NCI-H2196 treated with DMSO at 0.1 percent for 48 hours (cell line): ENCODE results near the gene RRP12.

Source experiments
- DNase-seq: peaks from one replicate; lab custom pipeline; 2025; ENCODE audit not compliant: unreplicated experiment; lab: John Stamatoyannopoulos, UW

RRP12 gene

DNA sequence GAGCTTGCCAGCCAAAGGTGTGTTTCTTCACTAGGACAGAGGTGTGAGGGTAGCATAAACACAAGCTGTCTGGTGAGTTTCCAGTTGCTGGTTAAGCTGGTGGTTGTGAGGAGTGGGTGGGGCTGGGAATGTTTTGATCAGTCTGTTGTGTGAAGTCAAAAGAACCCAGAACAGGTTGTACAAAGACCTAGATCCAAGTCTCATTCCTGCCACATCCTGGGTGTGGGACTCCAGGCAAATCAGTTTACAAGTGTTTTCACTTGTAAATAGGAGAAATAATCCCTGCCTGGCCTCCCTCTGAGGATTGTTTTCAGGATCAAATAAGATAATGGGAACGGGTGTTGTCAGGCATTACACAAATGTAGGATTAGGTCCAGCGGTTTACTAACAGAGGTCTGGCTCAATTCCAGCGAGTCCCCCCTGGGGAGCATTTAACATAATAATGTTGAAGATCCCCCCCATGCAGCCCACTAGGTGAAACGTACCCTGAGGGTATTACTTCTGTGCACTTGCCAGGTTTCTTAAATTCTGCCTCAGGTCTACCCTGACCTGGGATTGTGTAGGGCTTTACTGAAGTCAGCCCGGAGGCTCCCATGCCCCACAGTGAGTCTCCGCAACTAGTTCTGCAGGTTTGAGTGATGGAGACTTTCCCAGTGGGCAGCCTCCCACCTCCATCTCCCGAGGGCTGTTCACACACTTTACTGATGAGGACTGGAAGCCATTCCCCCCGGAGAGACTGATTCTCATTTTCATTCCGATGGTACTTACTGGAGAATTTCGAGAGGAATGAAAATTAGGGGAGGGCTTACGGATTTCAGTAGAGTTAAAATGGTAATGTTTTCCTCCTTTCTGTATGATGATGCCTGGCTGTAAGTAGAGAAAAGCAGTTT, 64.0 kb downstream of the RRP12 start:
- no peak for DNase-seq

DNA sequence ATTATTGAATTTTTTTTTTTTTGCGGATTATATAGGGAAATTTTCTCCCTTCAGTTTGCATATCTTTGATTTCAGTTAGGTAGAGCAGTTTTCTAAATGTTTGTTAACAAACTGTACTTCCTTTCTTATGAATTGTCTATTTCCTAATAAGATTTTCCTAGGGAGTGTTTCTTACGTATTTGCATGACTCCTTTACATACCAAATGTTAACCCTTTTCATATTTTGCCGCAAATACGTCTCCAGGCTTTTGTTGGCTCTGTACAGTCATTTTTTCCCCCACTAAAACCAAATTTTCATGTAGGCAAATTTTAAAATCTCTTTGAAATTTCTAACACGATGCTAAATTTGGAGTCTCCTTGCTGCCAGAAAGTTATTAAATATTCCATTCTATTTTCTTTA, 64.7 kb downstream of the RRP12 start:
- no peak for DNase-seq

DNA sequence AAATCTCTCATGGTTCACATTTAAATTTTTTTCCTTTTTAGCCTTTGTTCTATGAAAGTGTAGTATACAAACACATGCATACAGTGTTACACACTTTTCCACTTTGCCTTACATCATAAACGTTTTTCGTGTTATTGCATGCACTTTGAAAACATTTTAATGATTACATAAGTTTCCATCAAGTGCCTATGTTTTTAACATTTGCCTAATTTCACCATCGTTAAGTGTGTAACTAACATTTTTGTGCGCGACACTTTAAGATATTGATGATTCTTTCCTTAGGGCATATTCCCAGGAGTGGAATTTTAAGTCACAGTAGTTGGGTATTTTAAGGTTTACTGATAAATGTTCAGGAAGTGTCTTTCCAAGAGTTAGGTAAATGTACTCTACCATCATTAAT, 65.1 kb downstream of the RRP12 start:
- DNase-seq = no peak

DNA sequence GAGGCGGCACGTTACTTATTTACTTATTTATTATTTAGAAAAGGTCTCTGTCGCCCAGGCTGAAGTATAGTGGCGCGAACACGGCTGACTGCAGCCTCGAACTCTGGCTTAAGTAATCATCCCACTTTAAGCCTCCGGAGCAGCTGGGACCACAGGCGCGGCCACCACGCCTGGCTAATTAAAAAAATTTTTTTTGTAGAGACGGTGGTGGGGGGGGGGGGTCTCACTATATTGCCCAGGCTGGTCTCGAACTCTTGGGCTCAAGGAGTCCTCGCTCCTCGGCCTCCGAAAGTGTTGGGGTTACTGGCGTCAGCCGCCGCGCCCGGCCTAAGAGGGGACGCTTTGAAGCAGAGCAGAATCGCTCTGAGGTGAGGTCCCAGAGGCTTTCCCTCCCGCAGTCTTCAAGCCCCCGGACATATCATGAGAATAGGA, 65.9 kb downstream of the RRP12 start:
- DNase-seq = no peak

DNA sequence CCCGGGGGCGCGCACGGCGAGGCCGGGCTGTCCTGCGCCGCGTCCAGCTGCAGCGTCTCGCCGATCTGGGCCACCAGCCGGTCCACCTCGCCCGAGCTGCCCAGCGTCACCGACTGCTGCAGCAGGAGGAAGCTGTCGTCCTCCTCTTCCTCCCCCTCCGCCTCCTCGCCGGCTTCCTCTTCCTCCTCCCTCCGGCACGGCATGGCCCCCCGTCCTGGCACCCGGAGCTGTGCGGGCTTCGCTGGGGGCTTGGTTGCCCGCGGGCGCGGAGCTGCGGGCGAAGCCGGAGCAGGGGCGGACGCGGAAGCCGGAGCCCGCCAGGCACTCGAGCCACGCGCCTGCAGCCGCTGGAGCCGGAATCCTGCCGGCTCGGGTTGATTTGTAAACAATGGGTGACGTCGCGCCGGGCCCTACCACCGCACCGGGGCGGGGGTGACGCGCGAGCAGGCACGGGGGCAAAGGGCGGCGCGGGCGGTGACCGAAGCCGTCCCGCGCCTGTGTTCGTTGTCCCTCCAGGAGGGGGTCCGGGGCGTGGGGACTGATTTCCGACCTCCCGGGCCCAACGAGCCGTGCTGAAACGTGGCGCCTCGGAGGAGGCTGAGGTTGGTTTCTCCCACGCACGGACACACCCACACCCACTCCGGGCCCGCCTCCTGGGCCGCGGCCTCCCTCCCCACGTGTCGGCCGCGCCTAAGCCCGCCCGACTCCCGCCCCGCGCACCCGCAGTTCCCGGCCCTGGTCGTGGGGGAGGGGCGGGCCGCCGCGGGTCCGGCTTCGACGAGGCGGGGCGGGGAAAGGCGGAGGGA, 66.6 kb downstream of the RRP12 start, which contains the start of gene FRAT2:
TSS of gene FRAT2 (minus strand) at position 360 of the 806 bp plus-strand sequence. CDS start at position 203, 157 bp downstream.
- peak; percentile 46 for DNase-seq

DNA sequence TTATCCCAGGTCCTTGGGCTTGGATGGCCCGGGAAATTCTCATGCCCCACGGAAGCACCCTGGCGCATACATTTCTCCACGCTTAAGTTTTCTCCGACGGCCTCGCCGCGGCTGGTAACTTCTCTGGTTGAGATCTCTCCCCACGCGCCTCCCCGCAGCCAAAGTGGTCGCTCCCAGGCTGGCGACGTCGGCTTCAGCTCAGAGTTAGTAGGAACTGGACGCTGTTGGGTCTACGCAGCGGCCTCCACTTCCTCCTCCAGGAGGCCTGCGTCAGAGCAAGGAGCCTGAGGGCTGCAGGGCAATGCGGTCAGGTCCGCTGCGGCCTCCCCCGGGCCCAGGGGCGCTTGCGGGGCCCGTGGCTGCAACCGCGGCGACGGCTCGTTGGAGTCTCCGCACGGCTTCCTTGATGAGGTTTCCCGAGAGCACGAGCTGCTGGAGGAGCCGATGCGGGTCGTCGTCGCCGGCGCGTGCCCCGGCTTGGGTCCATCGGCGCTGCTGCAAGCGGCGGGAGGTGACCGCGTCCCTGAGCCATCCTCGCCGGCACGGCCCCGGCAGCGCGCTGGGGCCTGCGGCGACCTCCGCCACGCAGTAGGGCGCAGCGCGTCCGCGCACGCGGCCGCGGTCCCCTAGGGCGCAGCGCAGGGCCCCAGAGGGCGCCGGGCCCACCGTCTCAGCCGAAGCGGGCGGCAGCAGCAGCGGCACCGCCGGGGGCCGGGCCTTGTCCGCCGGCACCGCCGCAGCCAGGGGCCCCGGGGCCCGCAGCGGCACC, 67.4 kb downstream of the RRP12 start:
- DNase-seq = no peak

DNA sequence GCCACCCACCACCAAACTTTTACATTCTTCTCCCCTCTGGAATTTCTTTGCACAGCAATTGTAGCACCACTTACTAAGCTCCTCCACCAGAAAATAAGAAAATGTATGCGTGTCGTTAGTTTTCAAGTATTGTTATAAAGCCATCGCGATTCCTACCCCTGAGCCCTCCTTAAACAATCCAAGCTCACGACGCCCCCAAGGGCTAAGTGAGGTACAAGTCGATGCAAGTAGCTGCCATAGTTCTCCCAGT, 67.9 kb downstream of the RRP12 start:
- no peak for DNase-seq

DNA sequence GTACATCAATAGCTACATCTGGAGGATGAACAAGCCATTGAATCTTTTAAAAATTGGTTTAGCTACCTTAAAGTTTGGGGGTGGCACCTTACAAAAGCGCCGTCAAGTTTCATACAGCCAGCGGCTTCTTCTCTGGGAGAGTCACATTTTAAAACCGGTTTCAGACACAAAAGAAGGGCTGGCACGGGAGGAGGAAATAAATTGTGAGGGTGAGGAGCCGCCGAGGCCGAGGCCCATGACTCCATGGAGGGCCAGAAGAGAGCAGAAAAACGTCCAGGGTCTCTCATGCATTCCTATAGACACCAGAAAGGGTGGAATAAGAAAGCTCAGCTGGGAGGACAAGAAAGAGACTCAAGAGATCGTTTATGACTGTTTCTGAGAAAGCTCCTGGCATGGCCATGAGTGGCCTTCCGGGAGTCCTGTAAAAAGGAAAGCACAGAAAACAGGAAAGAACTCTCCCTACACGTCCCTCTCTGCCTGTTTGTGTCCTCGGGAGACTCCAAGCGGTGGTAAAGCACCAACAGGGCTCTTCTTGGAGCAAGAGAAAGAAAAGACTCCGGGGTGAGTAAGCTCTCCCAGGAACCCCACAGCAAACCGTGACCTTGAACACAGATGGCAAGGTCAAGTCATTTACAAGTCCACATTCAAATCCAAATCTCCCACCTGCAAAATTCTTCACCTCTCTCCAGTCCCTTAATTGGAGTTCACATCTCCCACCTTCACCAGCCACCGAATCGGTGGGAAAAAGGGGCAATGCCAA, 68.4 kb downstream of the RRP12 start:
- DNase-seq = no peak

DNA sequence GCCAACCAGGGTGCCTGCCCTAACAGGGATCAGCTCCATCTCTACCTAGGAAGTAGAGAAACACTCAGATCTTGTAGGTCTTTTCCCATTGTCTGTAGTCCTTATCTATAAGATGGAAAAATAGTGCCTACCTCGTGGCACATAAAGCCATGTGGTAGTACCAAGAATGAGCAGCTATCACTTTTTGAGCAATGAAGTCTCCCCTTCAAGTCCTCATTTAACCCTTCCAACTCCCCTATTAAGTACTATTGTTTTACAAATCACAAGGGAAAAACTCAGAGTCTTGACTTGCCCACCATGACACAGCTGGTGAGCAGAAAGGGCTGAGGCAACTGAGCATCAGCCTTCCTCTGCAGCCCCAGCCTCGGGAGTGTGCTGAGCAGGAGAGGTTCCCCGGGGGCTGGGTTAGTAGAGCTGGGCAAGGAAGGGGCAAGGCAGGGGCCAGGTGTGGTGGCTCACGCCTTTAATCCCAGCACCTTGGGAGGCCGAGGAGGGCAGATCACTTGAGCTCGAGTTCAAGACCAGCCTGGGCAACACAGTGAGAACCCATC, 69.9 kb downstream of the RRP12 start:
- no peak for DNase-seq

DNA sequence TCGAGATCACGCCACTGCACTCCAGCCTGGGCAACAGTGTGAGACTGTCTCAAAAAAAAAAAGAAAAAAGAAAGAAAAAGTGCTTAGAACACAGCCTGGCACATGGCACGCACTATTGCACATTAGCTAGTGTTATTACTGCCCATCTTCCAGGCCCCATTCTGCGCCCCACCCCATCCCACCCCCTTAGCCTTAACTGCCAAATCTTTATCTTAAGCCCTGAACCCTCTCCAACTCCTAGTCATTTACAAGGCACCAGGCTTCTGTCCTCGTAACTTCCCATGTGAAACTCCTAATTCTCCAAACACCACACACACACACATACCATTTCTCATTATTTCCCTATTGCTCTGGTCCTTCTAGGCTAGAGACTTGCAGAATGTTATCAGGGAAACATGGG, 71.4 kb downstream of the RRP12 start:
- DNase-seq = no peak

DNA sequence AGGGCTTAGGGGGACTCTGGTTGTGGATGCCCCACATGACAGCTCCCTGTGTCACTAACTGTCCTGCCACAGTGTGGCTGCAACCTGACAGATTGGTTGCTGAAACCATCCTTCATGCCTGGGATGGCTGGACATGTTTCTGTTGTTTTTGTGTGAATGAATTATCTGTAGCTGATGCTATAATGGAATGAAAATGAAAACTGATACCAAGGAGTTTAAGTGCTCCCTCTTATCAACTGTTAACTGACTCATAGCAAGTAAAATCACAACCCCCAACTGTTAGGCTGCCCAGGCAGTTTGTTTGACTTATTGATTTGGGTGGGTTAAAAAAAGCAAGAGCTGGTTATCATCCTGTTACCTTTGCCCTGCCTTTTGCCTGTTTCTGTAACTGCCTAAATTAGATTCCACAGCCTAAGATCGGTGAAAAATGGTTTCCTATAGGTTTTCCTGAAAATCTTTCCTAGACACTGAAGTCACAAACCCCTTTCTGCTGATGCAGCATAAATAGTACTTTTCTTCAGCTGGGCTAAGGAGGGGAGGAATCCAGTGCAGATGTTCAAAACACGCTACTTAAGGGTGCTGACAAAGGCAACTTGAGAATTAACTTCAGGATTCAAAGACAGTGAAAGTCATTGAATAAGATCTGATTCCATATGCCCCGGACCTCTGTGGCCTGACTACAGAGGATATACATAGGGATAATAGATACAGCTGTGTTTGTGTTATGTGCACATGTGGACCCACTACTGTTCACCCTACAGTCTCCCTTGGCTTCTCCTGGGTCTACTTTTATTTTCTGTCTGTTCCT, 72.3 kb downstream of the RRP12 start:
- DNase-seq = no peak

DNA sequence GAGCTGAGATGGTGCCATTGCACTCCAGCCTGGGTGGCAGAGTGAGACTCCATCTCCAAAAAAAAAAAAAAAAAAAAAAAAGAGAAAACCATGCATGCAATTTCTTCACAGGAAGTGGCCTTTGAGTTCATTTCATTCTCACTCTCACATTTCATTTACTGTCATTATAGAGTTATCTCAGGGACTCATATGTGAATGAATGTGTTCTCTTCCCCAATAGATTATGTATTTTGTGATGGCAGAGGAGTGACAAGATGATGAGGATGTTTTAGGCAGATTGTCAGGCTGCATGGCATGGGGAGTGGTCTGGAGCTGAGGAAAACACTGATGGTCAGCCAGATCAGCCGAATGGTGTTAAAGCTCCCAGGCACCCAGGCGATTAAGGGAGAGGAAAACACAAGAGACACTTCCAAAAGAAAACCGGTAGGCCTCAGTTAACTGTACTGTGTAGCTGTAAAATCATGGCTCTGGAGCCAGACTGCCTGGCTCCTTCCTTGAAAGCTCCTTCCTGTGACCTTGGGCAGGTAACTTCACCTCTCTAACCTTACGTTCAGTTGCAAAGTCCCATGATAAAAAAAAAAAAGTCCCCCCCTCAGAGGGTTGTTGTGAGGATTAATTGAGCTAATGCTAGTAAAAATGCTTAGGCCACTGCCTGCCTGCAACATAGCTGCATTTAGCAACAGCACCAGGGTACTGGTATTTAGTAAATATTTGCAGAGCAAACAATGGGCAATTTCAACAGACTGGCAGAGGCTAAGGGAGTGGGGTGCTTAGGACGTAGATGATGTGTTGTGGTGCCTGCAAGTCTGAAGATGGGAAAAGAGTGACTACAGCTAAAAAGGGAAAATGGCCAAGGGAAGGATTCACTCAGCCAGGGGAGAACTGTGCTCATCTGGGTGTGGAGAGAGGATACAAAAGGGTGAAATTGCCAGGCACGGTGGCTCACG, 73.5 kb downstream of the RRP12 start:
- DNase-seq = no peak

DNA sequence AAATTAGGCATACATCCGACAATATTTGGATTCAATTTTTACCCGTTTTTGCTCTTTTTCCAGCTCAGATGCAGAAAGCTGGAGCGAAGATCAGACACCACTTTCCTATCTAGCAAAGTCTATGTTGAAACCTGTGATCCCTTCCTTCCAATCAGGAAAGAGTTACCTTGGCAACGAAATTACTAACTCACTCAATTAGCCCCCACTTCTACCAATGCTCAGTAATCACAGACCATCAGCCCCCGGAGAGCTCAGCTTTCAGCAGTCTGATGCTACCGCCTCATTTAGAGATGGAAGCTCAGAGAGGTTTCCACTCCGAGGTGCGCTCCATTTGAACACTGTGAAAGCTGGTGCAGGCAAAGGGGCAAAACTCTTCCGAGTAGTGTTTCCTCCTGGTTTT, 75.4 kb downstream of the RRP12 start:
- no peak for DNase-seq

DNA sequence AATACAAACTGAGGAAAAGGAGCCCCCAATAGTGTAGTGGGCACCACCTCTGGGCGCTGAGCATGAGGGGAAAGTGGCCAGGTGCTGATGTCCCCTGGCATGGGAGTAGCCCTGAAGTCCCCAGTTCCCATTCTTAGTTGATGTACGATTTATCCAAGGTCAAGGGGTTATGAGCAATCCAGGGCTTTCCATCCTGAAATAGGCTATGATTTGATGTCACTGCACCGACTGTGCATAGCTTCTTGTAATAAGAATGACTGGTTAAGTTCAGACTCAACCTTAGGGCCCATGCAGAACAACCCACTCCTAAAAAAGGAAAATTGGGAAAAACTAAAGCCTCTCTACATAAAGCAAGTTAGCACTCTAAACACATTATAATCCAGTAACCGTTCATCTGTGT, 77.6 kb downstream of the RRP12 start:
- DNase-seq = no peak

DNA sequence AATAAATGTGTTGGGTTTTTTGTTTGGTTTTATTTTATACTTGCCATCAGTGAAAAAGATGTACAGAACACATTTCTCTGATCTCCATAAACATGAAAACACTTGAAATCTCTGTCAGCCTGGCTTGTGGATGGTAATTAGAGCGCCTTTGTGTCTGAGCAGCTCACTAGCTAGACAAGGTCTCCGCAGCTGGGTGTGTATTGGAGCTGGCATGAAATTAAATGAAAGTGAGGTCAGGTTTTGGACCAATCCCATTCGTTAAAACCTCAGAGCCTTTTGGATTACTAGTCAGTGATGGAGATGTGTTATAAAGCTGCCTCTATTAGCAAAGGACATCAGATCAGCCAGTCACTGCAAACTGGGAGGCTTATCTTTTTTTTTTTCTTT, 79.3 kb downstream of the RRP12 start:
- DNase-seq = no peak

DNA sequence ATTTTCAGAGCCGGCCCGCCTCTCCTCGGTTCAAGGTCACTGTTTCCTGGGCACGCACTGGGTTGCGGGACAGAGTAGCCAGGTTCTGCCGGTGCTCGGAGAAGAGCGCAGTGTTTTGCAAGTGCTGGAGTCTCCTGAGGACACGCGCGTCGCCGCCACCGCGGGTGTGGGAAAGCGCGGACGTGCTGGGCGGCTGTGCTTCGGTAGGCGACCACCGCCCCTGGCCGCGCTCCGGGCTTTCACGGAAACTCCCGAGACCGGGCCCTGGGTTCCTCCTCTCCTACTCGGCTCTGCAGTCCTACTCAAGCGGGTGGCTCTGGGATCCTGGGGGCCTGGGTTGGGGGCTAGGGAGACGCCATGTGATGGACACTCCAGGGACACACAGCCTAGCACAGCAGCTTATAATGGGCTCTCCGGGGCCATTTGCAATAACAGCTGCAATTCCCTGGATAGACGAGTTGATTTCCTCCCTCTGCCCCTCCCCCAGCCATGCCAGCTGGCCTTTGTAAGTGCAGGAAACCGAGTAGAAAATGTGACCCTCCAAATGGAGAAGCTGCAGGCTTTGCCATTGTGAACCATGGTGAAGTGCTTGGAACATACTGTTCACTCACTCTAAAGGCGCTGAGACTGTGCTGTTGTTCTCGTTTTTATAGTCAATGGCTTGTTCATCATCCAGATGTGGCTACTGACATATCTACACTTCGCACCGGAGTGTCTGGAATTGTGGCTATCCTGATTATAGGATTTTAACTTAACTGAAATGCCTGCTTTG, 79.9 kb downstream of the RRP12 start:
- no peak for DNase-seq

DNA sequence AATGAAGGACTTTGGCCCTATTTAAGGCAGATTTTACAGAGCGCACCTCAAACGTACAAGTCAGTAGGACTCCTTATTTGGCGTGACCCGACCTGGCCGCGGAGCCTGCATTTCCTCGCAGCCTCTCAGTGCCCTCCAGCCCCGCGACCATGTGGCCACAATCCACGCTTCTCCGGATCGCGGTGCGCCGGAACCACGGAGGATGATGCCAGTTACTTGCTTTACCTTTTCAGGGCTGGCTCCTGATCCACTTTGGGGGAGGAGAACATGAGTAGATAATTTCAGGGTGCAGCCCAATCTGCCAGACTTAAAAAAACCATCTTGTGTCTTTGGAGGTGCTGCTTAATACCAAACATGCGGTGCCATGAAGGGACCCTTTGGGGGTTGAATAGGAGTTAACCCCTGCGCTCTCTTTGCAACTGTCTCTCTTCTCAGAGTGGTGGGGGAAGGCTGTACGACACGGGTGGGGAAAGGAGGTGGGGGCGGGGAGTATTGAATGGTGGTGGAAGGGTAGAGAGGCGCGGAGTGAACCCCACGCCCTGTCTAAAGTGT, 80.6 kb downstream of the RRP12 start:
- no peak for DNase-seq
